Effector memory CD4-positive, alpha-beta T cell (primary cell): ENCODE data around the gene CFAP73.

Source experiments
- DNase-seq, 3 donors: peaks; one replicate each; pipeline ENCODE4 v3.0.0-alpha.2; 2020
- H3K27ac ChIP-seq: 2 replicates; pipeline ENCODE4 v1.7.0; 2013; ENCODE audit warnings: mild to moderate bottlenecking, low read length, moderate library complexity; ENCODE audit not compliant: insufficient read depth, poor library complexity, severe bottlenecking
- H3K27me3 ChIP-seq: replicated peaks from 2 replicates; pipeline ENCODE4 v1.7.0; 2013; ENCODE audit warnings: mild to moderate bottlenecking, low read length; ENCODE audit not compliant: insufficient read depth, control insufficient read depth, poor library complexity, severe bottlenecking
- H3K36me3 ChIP-seq: 2 replicates; pipeline ENCODE4 v1.7.0; 2013; ENCODE audit warnings: mild to moderate bottlenecking, low read length, moderate library complexity; ENCODE audit not compliant: control insufficient read depth, insufficient read depth
- H3K4me1 ChIP-seq: 2 replicates; pipeline ENCODE4 v1.7.0; 2013; ENCODE audit warnings: low read length, mild to moderate bottlenecking; ENCODE audit not compliant: control insufficient read depth, insufficient read depth, poor library complexity, severe bottlenecking
- H3K4me3 ChIP-seq: 2 replicates; pipeline ENCODE4 v1.7.0; 2013; ENCODE audit warnings: low read length, low read depth, mild to moderate bottlenecking; ENCODE audit not compliant: insufficient read depth, poor library complexity, severe bottlenecking
- H3K9me3 ChIP-seq: 2 replicates; pipeline ENCODE4 v1.7.0; 2013; ENCODE audit warnings: mild to moderate bottlenecking, low read length, moderate library complexity; ENCODE audit not compliant: control insufficient read depth

CFAP73 gene

GRCh38 chr12:113118142-113118541, 31.4 kb upstream of the CFAP73 start:
- Histone ChIP-seq H3K27ac (no peak overlapping the region), H3K9me3 (no peaks in the 10 kb centered on the region), H3K36me3 (no peaks in the 10 kb centered on the region), H3K4me1 (no peaks in the 10 kb centered on the region), H3K4me3 (no peak overlapping the region), H3K27me3 (peaks cover 5% of the 10 kb centered on the region)
- DNase-seq: no peak

DNA sequence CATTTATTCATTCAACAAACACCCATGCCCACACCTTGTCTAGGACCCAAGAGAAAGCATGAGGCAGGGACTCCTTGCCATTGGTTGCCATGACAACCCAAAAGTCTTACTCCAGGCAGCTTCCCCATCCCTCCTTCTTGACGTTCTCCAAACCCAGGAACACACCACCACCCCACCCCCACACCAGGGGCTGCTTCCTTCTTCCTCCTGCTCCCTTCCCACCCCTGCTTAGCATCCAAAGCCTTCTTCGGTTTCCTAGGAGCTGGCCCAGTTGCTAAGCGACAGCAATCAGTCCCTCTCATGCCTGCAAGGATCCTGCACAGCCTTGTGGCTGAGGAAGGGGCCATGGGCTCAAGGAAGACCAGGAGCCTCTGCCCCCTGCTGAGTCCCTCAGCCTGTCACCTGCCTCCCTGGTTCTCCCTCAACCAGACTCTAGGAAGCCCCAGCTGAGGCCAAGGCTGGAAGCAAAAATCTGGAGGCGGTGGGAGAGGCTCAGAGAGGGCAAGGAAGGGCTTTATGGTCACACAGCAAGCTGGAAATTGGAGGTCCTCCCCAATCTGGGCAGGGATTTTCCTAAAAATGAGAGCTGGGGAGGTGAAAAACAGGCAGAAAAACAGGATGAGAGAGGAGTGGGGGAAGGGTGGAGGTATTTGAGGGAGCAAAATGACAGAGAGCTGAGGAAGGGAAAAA, 29.4 kb upstream of the CFAP73 start:
- H3K4me3 ChIP-seq: no peak overlapping the region
- H3K36me3 ChIP-seq: no peaks in the 10 kb centered on the region
- no peaks in the 10 kb centered on the region for H3K4me1 ChIP-seq
- no peak overlapping the region for H3K27ac ChIP-seq
- DNase-seq: no peak
- H3K9me3 ChIP-seq: no peaks in the 10 kb centered on the region
- peaks cover 5% of the 10 kb centered on the region for H3K27me3 ChIP-seq

DNA sequence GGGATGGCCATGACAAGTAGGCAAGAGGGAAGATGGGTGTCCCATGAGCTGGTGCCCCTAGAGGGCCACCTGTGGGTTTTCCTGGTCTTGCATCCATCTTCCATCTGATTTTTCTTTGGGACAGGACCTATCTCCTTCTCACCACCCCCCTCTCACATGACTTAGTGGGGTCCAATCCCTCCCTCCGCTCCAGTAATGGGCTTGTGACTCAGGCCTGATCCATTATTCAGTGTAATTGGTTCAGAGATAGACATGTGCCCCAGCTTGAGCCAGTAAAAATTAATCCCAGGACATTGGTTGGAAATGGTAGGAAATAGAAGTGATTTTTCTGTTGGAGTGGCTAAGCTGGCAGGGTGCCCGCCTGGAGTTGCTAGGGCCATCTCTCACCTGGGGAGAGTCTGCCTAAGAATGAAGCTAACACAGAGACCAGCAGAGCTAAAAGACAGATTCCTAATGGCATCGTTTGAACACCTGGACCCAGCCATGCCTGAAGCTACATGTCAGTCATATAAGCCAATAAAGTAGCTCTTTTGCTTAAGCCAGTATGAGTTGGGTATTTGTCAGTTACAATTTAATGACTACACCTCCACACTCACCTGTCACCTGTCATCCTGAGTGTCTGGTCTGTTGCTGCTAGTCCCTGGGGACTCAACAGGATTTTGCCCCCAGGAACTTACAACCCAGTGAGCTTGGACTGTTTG, 28.7 kb upstream of the CFAP73 start:
- no peak overlapping the region for H3K4me3 ChIP-seq
- no peaks in the 10 kb centered on the region for H3K4me1 ChIP-seq
- H3K27me3 ChIP-seq: peaks cover 5% of the 10 kb centered on the region
- H3K36me3 ChIP-seq: no peaks in the 10 kb centered on the region
- H3K27ac ChIP-seq: no peak overlapping the region
- no peaks in the 10 kb centered on the region for H3K9me3 ChIP-seq
- DNase-seq: no peak

DNA sequence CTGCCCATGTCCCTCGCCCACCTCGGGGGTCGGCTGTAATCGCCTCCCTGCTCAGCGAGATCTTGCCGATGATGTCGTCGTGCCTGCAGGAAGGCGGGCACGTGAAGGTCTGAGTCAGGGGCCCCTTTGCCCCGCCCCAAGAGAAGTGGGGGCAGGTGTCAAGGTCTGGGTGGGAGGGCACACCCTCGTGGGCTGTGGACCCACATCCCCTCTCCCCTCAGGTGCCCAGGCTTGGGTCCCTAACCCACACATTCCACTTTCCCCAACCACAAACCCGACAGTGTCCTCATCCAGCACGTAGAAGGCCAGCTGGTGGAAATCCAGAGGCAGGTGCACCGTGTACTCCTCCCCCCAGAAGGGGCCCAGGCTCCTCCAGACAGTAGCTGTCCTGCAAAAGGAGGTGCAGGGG, 21.7 kb upstream of the CFAP73 start:
- H3K36me3 ChIP-seq: no peaks in the 10 kb centered on the region
- H3K4me3 ChIP-seq: no peak overlapping the region
- DNase-seq: no peak
- no peaks in the 10 kb centered on the region for H3K27me3 ChIP-seq
- no peaks in the 10 kb centered on the region for H3K4me1 ChIP-seq
- no peak overlapping the region for H3K27ac ChIP-seq
- no peaks in the 10 kb centered on the region for H3K9me3 ChIP-seq

DNA sequence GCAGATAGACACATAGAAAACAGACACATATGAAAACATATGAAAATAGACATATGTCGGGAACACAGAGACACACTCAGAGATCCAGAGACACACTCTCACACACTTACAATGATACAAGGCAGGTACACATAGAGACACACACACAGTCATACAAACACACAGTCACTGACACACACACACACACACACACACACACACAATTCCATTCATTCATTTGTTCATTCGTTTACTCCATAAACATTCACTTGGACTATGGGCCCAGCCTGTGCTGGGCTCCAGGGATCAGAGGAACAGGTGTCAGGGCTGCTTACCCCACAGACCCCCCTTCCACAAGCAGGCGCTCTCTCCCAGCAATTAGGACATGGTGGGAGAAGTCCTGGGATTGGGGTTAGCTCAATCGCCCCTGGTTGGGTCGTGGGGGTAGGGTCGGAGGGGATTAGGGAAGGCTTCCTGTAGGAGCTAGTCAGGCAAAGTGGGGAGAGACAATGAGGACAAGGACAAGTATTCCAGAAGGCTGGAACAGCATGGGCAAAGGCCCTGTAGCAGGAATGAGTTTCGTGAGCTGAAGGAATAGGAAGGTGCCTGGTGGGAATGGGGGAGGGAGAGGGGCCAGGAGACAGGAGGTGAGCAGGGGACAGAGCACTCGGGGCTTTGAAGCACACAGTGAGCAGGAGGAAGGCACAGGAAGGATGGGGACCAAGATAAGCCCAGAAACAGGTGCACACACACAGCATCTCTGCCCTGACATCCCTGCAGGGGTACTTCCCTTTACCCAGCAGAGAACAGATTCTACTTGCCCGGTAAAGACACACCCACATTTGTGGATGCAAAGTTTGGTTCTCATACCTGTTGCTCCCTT, 20.5 kb upstream of the CFAP73 start:
- no peaks in the 10 kb centered on the region for H3K4me1 ChIP-seq
- H3K4me3 ChIP-seq: no peak overlapping the region
- no peaks in the 10 kb centered on the region for H3K9me3 ChIP-seq
- H3K27me3 ChIP-seq: no peaks in the 10 kb centered on the region
- H3K36me3 ChIP-seq: no peaks in the 10 kb centered on the region
- H3K27ac ChIP-seq: no peak overlapping the region
- DNase-seq: no peak

- H3K27ac ChIP-seq: no peak overlapping the region
- no peaks in the 10 kb centered on the region for H3K9me3 ChIP-seq
- no peaks in the 10 kb centered on the region for H3K36me3 ChIP-seq
- H3K4me1 ChIP-seq: peaks cover 2% of the 10 kb centered on the region
- no peak overlapping the region for H3K4me3 ChIP-seq
- no peak for DNase-seq
- no peaks in the 10 kb centered on the region for H3K27me3 ChIP-seq
Measured at GRCh38 chr12:113129664-113130456, 19.7 kb upstream of the CFAP73 start.

GRCh38 chr12:113130457-113131135, 18.9 kb upstream of the CFAP73 start:
- Histone ChIP-seq H3K4me3 (no peak overlapping the region), H3K9me3 (no peaks in the 10 kb centered on the region), H3K27me3 (no peaks in the 10 kb centered on the region), H3K36me3 (no peaks in the 10 kb centered on the region), H3K4me1 (peaks cover 8% of the 10 kb centered on the region), H3K27ac (no peak overlapping the region)
- DNase-seq: no peak

- H3K27me3 ChIP-seq: no peaks in the 10 kb centered on the region
Measured at GRCh38 chr12:113131556-113131955, 18.0 kb upstream of the CFAP73 start.

DNA sequence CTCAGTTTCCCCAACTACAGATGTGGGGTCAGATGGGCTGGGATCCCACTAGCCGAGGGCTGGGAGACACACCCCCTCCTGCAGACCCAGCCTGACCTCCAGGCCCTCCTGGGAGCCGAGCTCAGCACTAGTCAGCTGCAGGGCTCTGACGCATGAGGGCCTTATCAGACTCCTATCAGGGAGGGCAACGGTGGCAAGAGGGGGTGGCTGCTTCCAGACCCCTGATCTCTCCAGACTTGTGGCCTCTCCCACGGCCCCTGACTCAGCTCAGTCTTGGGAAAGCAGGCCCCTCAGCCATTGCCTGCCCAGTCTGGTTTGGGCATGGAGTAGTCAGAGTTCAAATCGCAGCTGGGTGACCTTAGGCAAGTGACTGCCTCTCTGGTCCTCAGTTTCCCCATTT, 16.5 kb upstream of the CFAP73 start:
- DNase-seq: no peak
- H3K36me3 ChIP-seq: no peaks in the 10 kb centered on the region
- H3K4me3 ChIP-seq: no peak overlapping the region
- H3K27me3 ChIP-seq: no peaks in the 10 kb centered on the region
- no peaks in the 10 kb centered on the region for H3K9me3 ChIP-seq
- H3K4me1 ChIP-seq: peaks cover 12% of the 10 kb centered on the region
- no peak overlapping the region for H3K27ac ChIP-seq

More at GRCh38 chr12:113131556-113131955, 18.0 kb upstream of the CFAP73 start:
- Histone ChIP-seq H3K36me3 (no peaks in the 10 kb centered on the region), H3K4me1 (peaks cover 12% of the 10 kb centered on the region), H3K27ac (no peak overlapping the region), H3K4me3 (no peak overlapping the region), H3K9me3 (no peaks in the 10 kb centered on the region)
- DNase-seq: no peak
